Central memory CD8-positive, alpha-beta T cell (primary cell): ENCODE data around the gene CCDC12.
A peak's percentile ranks its signal among the peaks of the same experiment; 100 is the strongest.

Source experiments
- ATAC-seq: fragments of 150-1000 bp; cut with Tn5 transposase; replicated peaks from 2 replicates; pipeline ENCODE4 v1.10.0; 2022; ENCODE audit warnings: mild to moderate bottlenecking, moderate FRiP score, moderate number of reproducible peaks; ENCODE audit not compliant: poor library complexity, severe bottlenecking; ENCODE audit errors: extremely low read depth
- DNase-seq, 2 donors: peaks; one replicate each; pipeline ENCODE4 v3.0.0; 2021; ENCODE audit warnings: low spot score in 2 of 2
- H3K27ac Mint-ChIP-seq: one replicate; pipeline ENCODE4 v1.8.0; 2022; ENCODE audit warnings: low read depth, mild to moderate bottlenecking, moderate library complexity, mixed read lengths
- H3K27me3 Mint-ChIP-seq: one replicate; pipeline ENCODE4 v1.8.0; 2022; ENCODE audit warnings: mixed read lengths
- H3K36me3 Mint-ChIP-seq: one replicate; pipeline ENCODE4 v1.8.0; 2022; ENCODE audit warnings: mild to moderate bottlenecking, moderate library complexity, mixed read lengths; ENCODE audit not compliant: insufficient read depth
- H3K4me1 Mint-ChIP-seq: one replicate; pipeline ENCODE4 v1.8.0; 2022; ENCODE audit warnings: mixed read lengths
- H3K4me3 Mint-ChIP-seq: one replicate; pipeline ENCODE4 v1.8.0; 2022; ENCODE audit warnings: mild to moderate bottlenecking, moderate library complexity, mixed read lengths
- H3K9me3 Mint-ChIP-seq: one replicate; pipeline ENCODE4 v1.8.0; 2022; ENCODE audit warnings: mixed read lengths

CCDC12 gene

GRCh38 chr3:47004369-47005211 lies 28.0 kb upstream of the CCDC12 start:
- H3K4me3 Mint-ChIP-seq, result no peak overlapping the region
- H3K4me1 Mint-ChIP-seq, result peaks cover 5% of the 10 kb centered on the region
- DNase-seq (no peak), ATAC-seq (no peak)
- no peaks in the 10 kb centered on the region for H3K9me3 Mint-ChIP-seq
- H3K27me3 Mint-ChIP-seq, result no peaks in the 10 kb centered on the region
- H3K36me3 Mint-ChIP-seq, result peaks cover 43% of the 10 kb centered on the region
- no peak overlapping the region for H3K27ac Mint-ChIP-seq

- Mint-ChIP-seq H3K27ac (no peak overlapping the region), H3K9me3 (no peaks in the 10 kb centered on the region), H3K36me3 (peaks cover 43% of the 10 kb centered on the region), H3K27me3 (no peaks in the 10 kb centered on the region), H3K4me3 (no peak overlapping the region), H3K4me1 (peaks cover 7% of the 10 kb centered on the region)
- no peak for DNase-seq
- no peak for ATAC-seq
Observed at GRCh38 chr3:47003461-47004368, 27.2 kb upstream of the CCDC12 start.

- no peak for ATAC-seq
- H3K27ac Mint-ChIP-seq, result no peak overlapping the region
- DNase-seq, result no peak
- H3K27me3 Mint-ChIP-seq, result no peaks in the 10 kb centered on the region
- H3K36me3 Mint-ChIP-seq, result peaks cover 47% of the 10 kb centered on the region
- H3K9me3 Mint-ChIP-seq, result no peaks in the 10 kb centered on the region
- H3K4me3 Mint-ChIP-seq, result no peak overlapping the region
- peaks cover 13% of the 10 kb centered on the region for H3K4me1 Mint-ChIP-seq
Observed at GRCh38 chr3:47003056-47003410, 26.5 kb upstream of the CCDC12 start.

- H3K36me3 Mint-ChIP-seq, result peaks cover 45% of the 10 kb centered on the region
Observed at GRCh38 chr3:47002171-47003055, 25.9 kb upstream of the CCDC12 start.

GRCh38 chr3:47001731-47002170 lies 25.2 kb upstream of the CCDC12 start:
- Mint-ChIP-seq H3K36me3 (peaks cover 45% of the 10 kb centered on the region), H3K27me3 (no peaks in the 10 kb centered on the region), H3K9me3 (no peaks in the 10 kb centered on the region), H3K4me3 (no peak overlapping the region), H3K4me1 (peaks cover 24% of the 10 kb centered on the region), H3K27ac (no peak overlapping the region)
- no peak for DNase-seq
- ATAC-seq, result no peak

More at GRCh38 chr3:47002171-47003055, 25.9 kb upstream of the CCDC12 start:
- Mint-ChIP-seq H3K4me3 (no peak overlapping the region), H3K27me3 (no peaks in the 10 kb centered on the region), H3K27ac (no peak overlapping the region), H3K4me1 (peaks cover 17% of the 10 kb centered on the region), H3K9me3 (no peaks in the 10 kb centered on the region)
- no peak for ATAC-seq
- DNase-seq, result no peak

- ATAC-seq (no peak), DNase-seq (no peak)
- no peaks in the 10 kb centered on the region for H3K27me3 Mint-ChIP-seq
- H3K36me3 Mint-ChIP-seq, result peaks cover 41% of the 10 kb centered on the region
- H3K4me3 Mint-ChIP-seq, result no peak overlapping the region
- H3K9me3 Mint-ChIP-seq, result no peaks in the 10 kb centered on the region
- H3K4me1 Mint-ChIP-seq, result peaks cover 26% of the 10 kb centered on the region
- H3K27ac Mint-ChIP-seq, result no peak overlapping the region
Observed at GRCh38 chr3:47000922-47001730, 24.6 kb upstream of the CCDC12 start.

GRCh38 chr3:47000198-47000815 lies 23.8 kb upstream of the CCDC12 start:
- H3K4me1 Mint-ChIP-seq, result peaks cover 21% of the 10 kb centered on the region
- ATAC-seq (no peak), DNase-seq (no peak)
- no peaks in the 10 kb centered on the region for H3K27me3 Mint-ChIP-seq
- no peaks in the 10 kb centered on the region for H3K9me3 Mint-ChIP-seq
- H3K4me3 Mint-ChIP-seq, result no peak overlapping the region
- H3K27ac Mint-ChIP-seq, result peak overlapping the region; percentile 6
- peaks cover 35% of the 10 kb centered on the region for H3K36me3 Mint-ChIP-seq

GRCh38 chr3:46999516-47000197 lies 23.1 kb upstream of the CCDC12 start:
- DNase-seq (no peak), ATAC-seq (no peak)
- H3K4me3 Mint-ChIP-seq, result no peak overlapping the region
- no peaks in the 10 kb centered on the region for H3K27me3 Mint-ChIP-seq
- H3K36me3 Mint-ChIP-seq, result peaks cover 35% of the 10 kb centered on the region
- no peaks in the 10 kb centered on the region for H3K9me3 Mint-ChIP-seq
- H3K27ac Mint-ChIP-seq, result peak overlapping the region; percentile 6
- peaks cover 21% of the 10 kb centered on the region for H3K4me1 Mint-ChIP-seq

- peaks cover 21% of the 10 kb centered on the region for H3K4me1 Mint-ChIP-seq
- no peaks in the 10 kb centered on the region for H3K9me3 Mint-ChIP-seq
- DNase-seq (no peak), ATAC-seq (no peak)
- H3K36me3 Mint-ChIP-seq, result peaks cover 30% of the 10 kb centered on the region
- H3K27me3 Mint-ChIP-seq, result no peaks in the 10 kb centered on the region
- H3K4me3 Mint-ChIP-seq, result no peak overlapping the region
- H3K27ac Mint-ChIP-seq, result peak overlapping the region; percentile 84
Observed at GRCh38 chr3:46998852-46999515, 22.4 kb upstream of the CCDC12 start.

GRCh38 chr3:46998121-46998851 lies 21.7 kb upstream of the CCDC12 start:
- DNase-seq (peak; percentile 57 to 66), ATAC-seq (peak; percentile 61)
- Mint-ChIP-seq H3K4me3 (no peak overlapping the region), H3K9me3 (no peaks in the 10 kb centered on the region), H3K36me3 (peaks cover 27% of the 10 kb centered on the region), H3K27me3 (no peaks in the 10 kb centered on the region), H3K27ac (peak overlapping the region; percentile 84), H3K4me1 (peaks cover 21% of the 10 kb centered on the region)
